BJ (cell line): Measurements from ENCODE around the gene SLIT3. TPM values are rescaled to one million over a fixed set of nuclear protein-coding genes. Genes with fewer than 3 reads are reported as not detected.

Experiments
- CTCF ChIA-PET: fragments of 350-600 bp; formaldehyde crosslinking; extraction: SDS; loops from one replicate; lab custom pipeline; 2021; ENCODE audit warnings: antibody characterized with exemption, inconsistent platforms; lab: Yijun Ruan, JAX
- POLR2A ChIA-PET: fragments of 300-600 bp; sonication (Branson Sonifier 250); formaldehyde crosslinking; extraction: SDS; loops from one replicate; lab custom pipeline; 2021; ENCODE audit warnings: antibody characterized with exemption; lab: Charles Lee
- DNase-seq: peaks from one replicate; pipeline ENCODE4 v3.0.0-alpha.2; 2011; ENCODE audit warnings: low read depth
- H3K27me3 ChIP-seq: 2 replicates; pipeline ENCODE4 v1.6.0; 2011; ENCODE audit warnings: low read length; ENCODE audit not compliant: control insufficient read depth, insufficient read depth
- H3K36me3 ChIP-seq: 2 replicates; pipeline ENCODE4 v1.5.1; 2011; ENCODE audit warnings: low read length; ENCODE audit not compliant: control insufficient read depth, insufficient read depth
- H3K4me3 ChIP-seq: 2 replicates; pipeline ENCODE4 v1.5.1; 2011; ENCODE audit warnings: low read depth, mild to moderate bottlenecking, control low read depth, low read length
- polyA plus RNA-seq: library from polyadenylated mRNA; depleted of rRNA; stranded (reverse); fragments of >200 nt; gene quantifications from 2 replicates; pipeline ENCODE4 v1.2.3, GENCODE V29; 2011
- TF ChIP-seq, protein P1 (sequence below): IDR thresholded peaks from 2 replicates; pipeline ENCODE4 v1.5.1; 2011; ENCODE audit warnings: low read depth, mild to moderate bottlenecking, control low read depth, inconsistent platforms, low read length, moderate library complexity; ENCODE audit not compliant: insufficient read depth

The SLIT3 gene
- polyA plus RNA-seq, 1 experiment, result 26.8 TPM

DNA sequence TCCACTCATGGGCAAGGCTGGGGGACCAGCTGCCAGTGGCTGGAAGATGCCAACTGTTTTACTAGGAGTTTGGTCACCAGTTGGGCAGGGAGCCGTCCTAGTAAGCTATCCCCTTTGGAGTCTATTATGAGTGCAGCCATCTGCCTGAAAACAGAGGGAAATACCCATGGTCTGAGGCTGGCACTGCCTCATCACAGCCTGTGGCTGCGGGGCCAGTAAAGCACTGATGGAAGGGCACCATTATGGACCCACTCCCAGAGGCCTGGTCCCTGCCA is 534.6 kb downstream of the SLIT3 start:
- ChIA-PET CTCF (no interaction called here), POLR2A (no interaction called here)
- no peaks in the 10 kb centered on the region for H3K27me3 ChIP-seq
- TF ChIP-seq, protein P1, sequence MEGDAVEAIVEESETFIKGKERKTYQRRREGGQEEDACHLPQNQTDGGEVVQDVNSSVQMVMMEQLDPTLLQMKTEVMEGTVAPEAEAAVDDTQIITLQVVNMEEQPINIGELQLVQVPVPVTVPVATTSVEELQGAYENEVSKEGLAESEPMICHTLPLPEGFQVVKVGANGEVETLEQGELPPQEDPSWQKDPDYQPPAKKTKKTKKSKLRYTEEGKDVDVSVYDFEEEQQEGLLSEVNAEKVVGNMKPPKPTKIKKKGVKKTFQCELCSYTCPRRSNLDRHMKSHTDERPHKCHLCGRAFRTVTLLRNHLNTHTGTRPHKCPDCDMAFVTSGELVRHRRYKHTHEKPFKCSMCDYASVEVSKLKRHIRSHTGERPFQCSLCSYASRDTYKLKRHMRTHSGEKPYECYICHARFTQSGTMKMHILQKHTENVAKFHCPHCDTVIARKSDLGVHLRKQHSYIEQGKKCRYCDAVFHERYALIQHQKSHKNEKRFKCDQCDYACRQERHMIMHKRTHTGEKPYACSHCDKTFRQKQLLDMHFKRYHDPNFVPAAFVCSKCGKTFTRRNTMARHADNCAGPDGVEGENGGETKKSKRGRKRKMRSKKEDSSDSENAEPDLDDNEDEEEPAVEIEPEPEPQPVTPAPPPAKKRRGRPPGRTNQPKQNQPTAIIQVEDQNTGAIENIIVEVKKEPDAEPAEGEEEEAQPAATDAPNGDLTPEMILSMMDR, result no peak
- DNase-seq, result no peak
- no peak overlapping the region for H3K4me3 ChIP-seq
- peaks cover 1% of the 10 kb centered on the region for H3K36me3 ChIP-seq

DNA sequence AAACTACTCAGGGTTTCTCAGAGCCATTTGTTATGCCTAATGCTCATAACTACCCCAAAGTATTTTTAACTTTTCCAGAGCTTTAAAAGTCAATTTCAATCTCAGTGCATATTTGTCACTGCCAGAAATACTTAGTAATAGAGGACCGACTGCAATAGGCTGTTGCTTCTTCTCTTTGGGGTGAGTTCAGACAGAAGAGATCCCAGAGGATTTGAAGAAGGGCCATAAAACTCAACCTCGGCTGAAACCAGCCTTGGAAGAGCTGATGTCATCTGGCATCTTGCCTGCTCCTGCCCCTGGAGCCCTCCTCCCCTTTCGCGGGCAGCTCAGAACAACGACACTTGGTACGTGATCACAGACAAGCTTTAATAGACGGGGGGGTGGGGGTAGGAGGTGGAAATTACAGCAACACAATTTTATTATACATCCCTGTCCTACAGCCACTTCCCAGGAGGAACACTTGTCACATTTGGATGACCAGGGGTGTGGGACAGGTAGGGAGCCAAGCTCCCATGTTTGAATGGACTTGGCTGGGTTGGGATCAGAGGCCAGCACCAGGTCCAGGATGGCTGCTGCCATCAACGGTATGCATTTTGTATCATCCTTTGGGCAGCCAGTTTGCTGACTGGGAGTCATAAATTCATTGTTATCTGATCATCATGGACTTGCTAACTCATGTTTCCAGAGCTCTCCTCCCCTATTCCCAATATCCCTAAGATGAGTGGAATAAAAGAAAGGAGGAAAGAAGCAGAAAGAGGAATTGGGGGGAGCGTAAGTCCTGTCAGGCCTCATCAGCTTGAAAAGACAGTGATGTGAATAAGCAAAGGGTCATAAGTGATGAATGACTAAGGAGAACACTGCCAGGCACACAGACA is 535.2 kb downstream of the SLIT3 start:
- no peak for DNase-seq
- POLR2A ChIA-PET, result no interaction called here
- H3K4me3 ChIP-seq, result no peak overlapping the region

DNA sequence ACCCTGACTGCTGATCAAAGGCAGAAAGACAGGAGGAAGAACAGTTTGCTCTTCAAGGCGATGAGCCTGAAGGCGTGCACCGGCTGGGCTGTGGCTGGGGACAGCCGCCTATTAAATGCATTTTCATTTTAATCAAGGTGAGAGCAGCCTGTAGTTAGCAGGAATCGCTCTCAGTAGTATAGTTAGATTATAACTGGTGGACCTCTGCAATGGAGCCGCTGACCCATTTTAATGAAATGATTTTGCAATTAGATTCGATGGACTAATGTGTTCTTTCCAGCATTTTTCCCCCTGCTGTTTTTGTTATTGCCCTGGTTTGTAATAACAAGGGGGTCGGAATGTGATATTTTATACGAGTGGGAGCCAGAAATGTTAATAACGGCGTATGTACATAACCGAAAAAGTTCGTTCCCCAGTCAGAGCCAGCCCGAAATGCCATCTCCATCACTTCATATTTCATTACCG is 535.8 kb downstream of the SLIT3 start:
- Histone ChIP-seq H3K4me3 (no peak overlapping the region), H3K36me3 (peaks cover 1% of the 10 kb centered on the region), H3K27me3 (no peaks in the 10 kb centered on the region)
- DNase-seq, result no peak
- ChIA-PET CTCF (no interaction called here), POLR2A (no interaction called here)
- TF ChIP-seq, protein P1, result no peak

More for the DNA sequence above, 535.2 kb downstream of the SLIT3 start:
- Histone ChIP-seq H3K27me3 (no peaks in the 10 kb centered on the region), H3K36me3 (peaks cover 1% of the 10 kb centered on the region)
- TF ChIP-seq, protein P1, result no peak
- CTCF ChIA-PET, result no interaction called here

DNA sequence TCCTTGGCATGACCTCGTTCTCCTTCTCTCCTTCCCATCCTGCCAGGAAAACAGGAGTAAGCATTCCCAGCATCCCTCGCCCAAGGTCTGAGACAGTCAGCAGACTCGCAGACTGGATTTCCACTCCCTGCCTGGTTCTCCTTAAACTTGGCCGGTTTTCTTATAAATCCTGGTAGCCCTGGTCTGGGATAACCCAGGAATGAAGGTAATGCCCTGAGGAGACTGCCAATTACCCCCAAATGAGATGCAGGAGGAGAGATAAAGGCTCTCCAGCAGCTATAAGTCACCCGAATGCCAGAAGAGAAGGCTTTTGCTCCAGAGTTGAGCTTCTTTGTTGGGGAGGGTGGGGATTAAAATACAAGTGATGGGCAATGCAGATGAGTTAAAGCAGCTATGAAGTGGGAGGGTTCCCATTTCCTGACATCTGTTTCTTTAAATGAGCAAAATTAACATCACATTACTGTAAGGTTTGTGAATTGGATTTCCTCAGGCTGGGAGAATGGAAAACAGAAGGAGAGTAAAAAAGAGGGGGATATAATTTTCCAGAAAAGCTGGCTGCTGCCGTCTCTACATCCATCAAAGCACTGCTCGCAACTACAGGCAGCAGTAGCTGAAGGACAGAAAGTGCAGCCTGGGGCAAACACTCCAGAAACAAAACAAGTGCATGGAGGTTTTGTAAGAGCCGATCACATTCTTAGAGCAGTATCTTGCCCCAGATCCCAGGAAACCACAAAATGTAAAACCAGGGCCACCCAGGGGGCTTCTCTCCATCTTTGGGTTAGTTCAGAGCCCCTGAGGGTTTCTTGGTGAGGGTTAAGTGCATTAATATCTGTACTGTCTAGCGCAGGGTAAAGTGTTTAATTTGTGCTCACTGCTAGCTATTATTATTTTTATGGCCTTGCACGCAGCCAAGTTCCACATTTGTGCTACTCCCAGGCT is 544.2 kb downstream of the SLIT3 start:
- TF ChIP-seq, protein P1, result no peak
- ChIA-PET CTCF (interaction anchor here (0.8 to 0.9 kb wide), 2 partner anchors 9 to 91 kb away, joined by 3 read pairs; no protein-coding TSS in a partner anchor), POLR2A (no interaction called here)
- no peak for DNase-seq
- no peaks in the 10 kb centered on the region for H3K27me3 ChIP-seq
- H3K36me3 ChIP-seq, result peaks cover 1% of the 10 kb centered on the region; the same call in 1 of the 2 replicates
- no peak overlapping the region for H3K4me3 ChIP-seq
